Right atrium auricular region (tissue), 2 donors: ENCODE data around the gene TCEANC. TPM values are rescaled to one million over a fixed set of nuclear protein-coding genes. Genes with fewer than 3 reads are reported as not detected.

Experiments
- DNase-seq: peaks from one replicate; pipeline ENCODE4 v3.0.0-alpha.2; 2019; ENCODE audit warnings: low spot score
- H3K27ac ChIP-seq, 2 donors: fragments of 200-600 bp; sonication (generic); 1 replicate in 1 of 2; 2 replicates in 1 of 2; pipeline ENCODE4 v1.5.1; 2016 to 2019
- H3K27me3 ChIP-seq, 2 donors: fragments of 200-600 bp; sonication (generic); one replicate each; pipeline versions ENCODE4 v1.5.1 to v1.6.0; 2017 to 2019
- H3K36me3 ChIP-seq: fragments of 200-600 bp; sonication (generic); one replicate; pipeline ENCODE4 v1.5.1; 2016
- H3K4me1 ChIP-seq, 2 donors: fragments of 200-600 bp; sonication (generic); one replicate each; pipeline versions ENCODE4 v1.5.1 to v1.6.0; 2017 to 2019
- H3K4me3 ChIP-seq, 2 donors: fragments of 200-600 bp; sonication (generic); 1 replicate in 1 of 2; 2 replicates in 1 of 2; pipeline ENCODE4 v1.5.1; 2017 to 2019; ENCODE audit warnings: mild to moderate bottlenecking in 1 of 2, moderate library complexity in 1 of 2
- H3K9me3 ChIP-seq, 2 donors: fragments of 200-600 bp; sonication (generic); one replicate each; pipeline ENCODE4 v1.5.1; 2019
- total RNA-seq, 2 donors: library from RNA; depleted of rRNA; stranded (reverse); fragments of >200 nt; gene quantifications; one replicate each; pipeline ENCODE4 v1.1.0, GENCODE V29; 2016
- TF ChIP-seq, protein P1 (sequence below), 2 donors: fragments of 200-600 bp; sonication (generic); IDR thresholded peaks; one replicate each; pipeline ENCODE4 v1.5.1; 2019; ENCODE audit warnings: antibody characterized with exemption in 2 of 2

The TCEANC gene
- total RNA-seq, 2 donors from 2014 or later = 1.4 to 3.7 TPM

DNA sequence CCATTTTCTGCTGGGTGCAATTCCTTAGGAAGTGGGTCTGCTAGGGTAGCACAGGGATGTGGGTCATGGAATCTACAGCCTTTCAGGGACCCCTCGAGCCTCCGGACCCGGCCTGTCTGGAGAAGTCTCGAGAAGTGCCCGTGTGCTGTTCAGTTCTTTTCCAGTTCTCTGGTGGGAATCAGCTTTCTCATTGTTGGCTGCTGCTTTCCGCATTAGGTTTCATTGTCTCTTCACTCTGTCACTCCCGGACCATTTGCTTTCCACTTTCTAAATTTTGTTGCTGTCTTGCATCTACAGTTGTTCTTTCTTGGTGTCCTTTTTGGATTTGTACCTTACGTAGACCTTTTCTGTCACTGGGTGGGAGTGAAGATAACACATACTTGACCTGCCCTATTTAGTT is 42.0 kb downstream of the TCEANC start:
- H3K4me3 ChIP-seq = no peak overlapping the region
- no peak overlapping the region for H3K27ac ChIP-seq
- H3K9me3 ChIP-seq = no peaks in the 10 kb centered on the region
- TF ChIP-seq, protein P1, sequence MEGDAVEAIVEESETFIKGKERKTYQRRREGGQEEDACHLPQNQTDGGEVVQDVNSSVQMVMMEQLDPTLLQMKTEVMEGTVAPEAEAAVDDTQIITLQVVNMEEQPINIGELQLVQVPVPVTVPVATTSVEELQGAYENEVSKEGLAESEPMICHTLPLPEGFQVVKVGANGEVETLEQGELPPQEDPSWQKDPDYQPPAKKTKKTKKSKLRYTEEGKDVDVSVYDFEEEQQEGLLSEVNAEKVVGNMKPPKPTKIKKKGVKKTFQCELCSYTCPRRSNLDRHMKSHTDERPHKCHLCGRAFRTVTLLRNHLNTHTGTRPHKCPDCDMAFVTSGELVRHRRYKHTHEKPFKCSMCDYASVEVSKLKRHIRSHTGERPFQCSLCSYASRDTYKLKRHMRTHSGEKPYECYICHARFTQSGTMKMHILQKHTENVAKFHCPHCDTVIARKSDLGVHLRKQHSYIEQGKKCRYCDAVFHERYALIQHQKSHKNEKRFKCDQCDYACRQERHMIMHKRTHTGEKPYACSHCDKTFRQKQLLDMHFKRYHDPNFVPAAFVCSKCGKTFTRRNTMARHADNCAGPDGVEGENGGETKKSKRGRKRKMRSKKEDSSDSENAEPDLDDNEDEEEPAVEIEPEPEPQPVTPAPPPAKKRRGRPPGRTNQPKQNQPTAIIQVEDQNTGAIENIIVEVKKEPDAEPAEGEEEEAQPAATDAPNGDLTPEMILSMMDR (IDR thresholded peaks at IDR 0.05) = no peak
- peaks cover 0 to 41% of the 10 kb centered on the region in 2 donors for H3K4me1 ChIP-seq
- DNase-seq = no peak
- H3K36me3 ChIP-seq = no peaks in the 10 kb centered on the region
- H3K27me3 ChIP-seq = no peaks in the 10 kb centered on the region

DNA sequence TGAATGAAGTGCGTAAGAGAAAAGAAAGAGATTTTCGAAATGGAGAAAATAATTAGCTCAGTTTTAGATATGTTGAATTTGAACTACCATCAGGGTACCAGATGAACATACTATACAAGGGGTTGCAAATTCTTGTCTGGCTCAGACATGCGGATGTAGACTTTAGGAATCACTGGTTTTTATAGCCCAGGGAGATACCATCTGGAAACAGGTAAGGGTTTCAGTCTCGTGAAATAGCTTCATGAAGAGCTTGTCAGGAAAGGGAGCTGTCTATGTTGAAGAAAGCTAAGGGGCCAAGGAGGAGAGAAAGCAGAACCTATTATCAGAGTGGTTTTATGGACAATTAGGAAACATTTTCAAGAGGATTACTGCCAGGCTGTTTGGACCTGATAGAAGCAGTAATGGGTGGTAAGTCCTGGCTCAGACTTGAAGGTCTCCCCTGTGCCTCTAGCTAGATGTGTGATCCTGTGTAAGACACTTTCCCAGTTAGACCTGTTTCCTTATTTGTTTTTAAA is 42.7 kb downstream of the TCEANC start:
- DNase-seq = no peak
- Histone ChIP-seq H3K9me3 (no peaks in the 10 kb centered on the region), H3K27ac (no peak overlapping the region), H3K4me3 (no peak overlapping the region), H3K27me3 (no peaks in the 10 kb centered on the region), H3K4me1 (peaks cover 0 to 45% of the 10 kb centered on the region in 2 donors), H3K36me3 (no peaks in the 10 kb centered on the region)
- TF ChIP-seq, protein P1 (IDR thresholded peaks at IDR 0.05) = no peak

DNA sequence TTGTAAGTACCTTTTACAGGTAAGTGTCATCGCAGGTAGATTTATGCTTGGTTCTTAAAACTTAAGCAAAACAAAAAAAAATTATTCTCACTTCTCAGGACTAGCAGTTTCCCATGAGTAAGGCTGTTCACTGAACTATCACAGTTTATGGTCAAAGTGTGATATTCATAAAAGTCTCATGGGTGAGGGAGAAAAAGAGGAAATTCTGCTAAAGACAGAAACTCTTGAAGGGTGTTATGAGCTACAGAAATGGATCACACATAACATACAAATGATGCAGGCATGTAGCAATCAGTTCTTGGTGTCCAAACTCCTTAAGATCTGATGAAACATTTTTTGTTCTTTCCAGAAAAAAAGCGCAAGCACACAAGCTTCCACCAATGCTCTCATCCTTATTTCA is 44.5 kb downstream of the TCEANC start:
- TF ChIP-seq, protein P1 (IDR thresholded peaks at IDR 0.05) = no peak
- Histone ChIP-seq H3K36me3 (no peaks in the 10 kb centered on the region), H3K27ac (no peak overlapping the region), H3K9me3 (no peaks in the 10 kb centered on the region), H3K4me1 (peaks cover 0 to 39% of the 10 kb centered on the region in 2 donors), H3K4me3 (no peak overlapping the region), H3K27me3 (no peaks in the 10 kb centered on the region)
- no peak for DNase-seq

DNA sequence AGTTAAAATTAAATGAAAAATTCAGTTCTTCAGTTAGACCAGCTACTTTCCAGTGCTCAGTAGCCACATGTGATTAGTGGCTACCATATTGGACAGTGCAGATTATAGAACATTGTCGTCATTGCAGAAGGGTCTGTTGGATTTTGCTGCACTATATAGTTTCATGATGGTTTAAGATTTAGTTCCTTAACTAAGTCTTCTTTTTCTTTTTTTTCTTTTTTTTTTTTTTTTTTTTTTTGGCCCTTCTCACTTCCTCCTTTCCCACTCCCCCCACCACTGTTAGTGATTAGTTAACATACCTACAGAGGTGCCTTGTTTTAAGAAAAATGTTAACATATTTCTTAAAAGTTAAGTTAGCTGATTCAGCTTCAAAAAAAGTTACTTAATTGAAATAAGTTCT is 45.0 kb downstream of the TCEANC start:
- Histone ChIP-seq H3K27ac (no peak overlapping the region), H3K4me1 (peaks cover 0 to 34% of the 10 kb centered on the region in 2 donors)

DNA sequence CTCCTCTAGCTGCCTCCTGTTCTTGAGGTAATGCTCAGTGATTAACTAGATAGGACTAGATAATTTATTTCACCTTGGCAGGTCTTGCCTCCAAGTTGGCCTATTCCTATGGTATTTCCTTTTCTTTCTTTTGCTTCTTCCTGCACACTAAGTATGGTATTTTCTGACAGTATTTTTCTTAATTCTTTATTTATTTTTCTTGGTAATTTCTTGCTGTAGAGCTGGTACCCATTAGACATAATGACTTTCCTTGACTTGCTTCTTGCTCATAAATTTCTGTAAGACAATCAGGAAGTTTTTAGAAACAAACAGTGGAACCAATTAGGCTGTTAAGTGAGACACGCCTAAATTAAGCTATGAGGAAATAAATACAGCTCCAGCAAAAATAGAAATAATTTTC is 45.5 kb downstream of the TCEANC start:
- Histone ChIP-seq H3K4me1 (peaks cover 0 to 30% of the 10 kb centered on the region in 2 donors), H3K36me3 (no peaks in the 10 kb centered on the region), H3K9me3 (no peaks in the 10 kb centered on the region), H3K27me3 (no peaks in the 10 kb centered on the region), H3K4me3 (no peak overlapping the region), H3K27ac (no peak overlapping the region)
- no peak for DNase-seq
- TF ChIP-seq, protein P1 (IDR thresholded peaks at IDR 0.05) = no peak

More for the DNA sequence above, 45.0 kb downstream of the TCEANC start:
- no peak overlapping the region for H3K4me3 ChIP-seq
- H3K36me3 ChIP-seq = no peaks in the 10 kb centered on the region
- H3K27me3 ChIP-seq = no peaks in the 10 kb centered on the region
- no peak for DNase-seq
- H3K9me3 ChIP-seq = no peaks in the 10 kb centered on the region
- TF ChIP-seq, protein P1 (IDR thresholded peaks at IDR 0.05) = no peak
